Upper lobe of right lung (tissue), 1 donor: Measurements from ENCODE around the gene CRIP2. TPM values are rescaled to one million over a fixed set of nuclear protein-coding genes. Genes with fewer than 3 reads are reported as not detected.

Experiments used
- ATAC-seq: fragments of 200-7000 bp; cut with Tn5 transposase; one replicate; pipeline ENCODE4 v1.9.1; 2020; ENCODE audit warnings: mild to moderate bottlenecking, moderate library complexity
- DNase-seq: peaks from one replicate; pipeline ENCODE4 v3.0.0-alpha.2; 2020
- H3K27ac ChIP-seq: fragments of 200-600 bp; one replicate; pipeline ENCODE4 v1.8.0; 2022
- H3K27me3 ChIP-seq: fragments of 200-600 bp; one replicate; pipeline ENCODE4 v1.8.0; 2022; ENCODE audit warnings: mild to moderate bottlenecking
- H3K36me3 ChIP-seq: fragments of 200-600 bp; one replicate; pipeline ENCODE4 v1.8.0; 2022
- H3K4me1 ChIP-seq: fragments of 200-600 bp; one replicate; pipeline ENCODE4 v1.8.0; 2022
- H3K4me3 ChIP-seq: fragments of 200-600 bp; one replicate; pipeline ENCODE4 v1.8.0; 2022; ENCODE audit warnings: mild to moderate bottlenecking
- H3K9me3 ChIP-seq: fragments of 200-600 bp; one replicate; pipeline ENCODE4 v1.8.0; 2022
- intact Hi-C: fragments of 100-400 bp; cut with DNase I; formaldehyde crosslinking; loops from one replicate; pipeline ENCODE4 v1.11.0; 2022
- total RNA-seq: library from RNA; stranded (reverse); fragmentation: NEBNext Ultra II Directional; extraction: Animal tissue kit (Norgen Biotek cat#: 25700); gene quantifications from one replicate; pipeline ENCODE4 v1.2.1, GENCODE V29; 2021
- TF ChIP-seq, protein P1 (sequence below): fragments of 200-600 bp; IDR thresholded peaks from one replicate; pipeline ENCODE4 v1.8.0; 2022; ENCODE audit warnings: antibody characterized with exemption
- donor health status: DM: no; HTN: yes; CAD: no; lungs with severe emphysema.

CRIP2 gene
- total RNA-seq, 1 donor from 2014 or later: 191 TPM

DNA sequence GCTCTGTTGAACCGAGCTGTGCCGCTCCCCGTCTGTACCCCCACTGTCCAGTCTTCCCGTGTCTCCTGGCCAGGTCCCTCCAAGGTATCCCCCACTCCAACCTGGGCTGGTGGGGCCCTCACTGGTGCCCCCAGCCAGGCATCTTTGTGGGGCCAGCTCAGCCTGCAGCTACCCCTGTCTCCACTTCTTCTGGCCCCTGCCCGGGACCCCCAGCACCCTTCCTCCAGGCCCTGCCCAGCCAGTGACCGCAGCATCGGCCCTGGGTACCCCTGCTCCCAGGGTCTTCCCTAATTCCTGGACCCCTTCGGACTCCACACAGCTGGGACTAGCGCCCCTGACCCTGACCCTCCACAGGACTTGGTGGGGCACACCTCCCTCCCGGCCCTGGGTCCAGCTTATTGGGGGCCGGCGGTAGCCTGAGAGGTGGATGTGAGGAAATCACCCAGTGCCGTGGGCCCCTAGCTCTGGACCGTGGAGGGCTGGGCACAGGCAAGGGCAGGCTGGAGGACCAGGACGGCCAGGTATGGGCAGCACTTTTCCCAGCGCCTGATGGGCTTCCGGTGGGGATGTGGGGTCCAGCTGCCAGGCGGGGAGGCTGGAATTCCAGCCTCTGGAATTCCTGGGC, 8.0 kb downstream of the CRIP2 start:
- Histone ChIP-seq H3K4me3 (no peak overlapping the region), H3K4me1 (peaks cover 66% of the 10 kb centered on the region)

DNA sequence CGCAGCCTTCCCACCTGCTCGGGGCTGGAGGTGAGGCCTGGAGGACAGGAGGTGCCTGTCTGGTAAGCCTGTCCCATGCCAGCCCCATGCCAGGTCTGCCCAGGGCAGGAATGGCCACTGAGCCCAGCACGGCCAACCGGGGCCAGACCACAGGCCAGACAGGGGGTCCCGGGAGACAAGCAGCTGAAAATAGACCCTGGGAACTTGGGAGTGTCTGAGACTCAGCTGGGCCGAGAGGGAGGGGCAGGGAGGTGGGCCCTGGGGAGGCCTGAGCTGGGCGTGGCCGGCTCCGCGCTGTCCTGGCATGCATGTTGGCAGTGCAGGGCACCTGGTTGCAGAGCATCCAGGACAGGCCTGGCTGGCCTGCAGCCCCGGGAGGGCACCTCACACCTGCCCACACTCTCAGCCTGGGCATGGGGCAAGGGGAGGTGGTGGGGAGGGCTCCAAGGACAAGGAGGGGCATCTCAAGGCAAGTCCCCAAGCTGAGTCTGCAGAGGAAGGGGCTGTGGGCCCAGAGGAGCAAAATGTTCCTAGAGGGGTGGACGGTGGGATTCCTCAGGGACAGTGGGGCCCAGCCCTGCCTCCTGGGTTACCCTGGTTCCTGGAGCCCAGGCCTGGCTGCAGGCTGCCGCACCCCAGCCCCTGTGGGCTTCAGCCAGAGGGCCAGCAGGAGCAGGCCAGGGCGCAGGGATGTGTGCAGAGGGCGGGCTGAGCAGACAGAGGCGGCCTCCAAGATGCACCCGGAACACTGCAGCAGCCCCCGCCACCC, 8.9 kb downstream of the CRIP2 start:
- Histone ChIP-seq H3K27me3 (no peaks in the 10 kb centered on the region), H3K27ac (peak overlapping the region; percentile 98), H3K4me3 (no peak overlapping the region), H3K9me3 (no peaks in the 10 kb centered on the region), H3K4me1 (peaks cover 75% of the 10 kb centered on the region), H3K36me3 (no peaks in the 10 kb centered on the region)
- TF ChIP-seq, protein P1, sequence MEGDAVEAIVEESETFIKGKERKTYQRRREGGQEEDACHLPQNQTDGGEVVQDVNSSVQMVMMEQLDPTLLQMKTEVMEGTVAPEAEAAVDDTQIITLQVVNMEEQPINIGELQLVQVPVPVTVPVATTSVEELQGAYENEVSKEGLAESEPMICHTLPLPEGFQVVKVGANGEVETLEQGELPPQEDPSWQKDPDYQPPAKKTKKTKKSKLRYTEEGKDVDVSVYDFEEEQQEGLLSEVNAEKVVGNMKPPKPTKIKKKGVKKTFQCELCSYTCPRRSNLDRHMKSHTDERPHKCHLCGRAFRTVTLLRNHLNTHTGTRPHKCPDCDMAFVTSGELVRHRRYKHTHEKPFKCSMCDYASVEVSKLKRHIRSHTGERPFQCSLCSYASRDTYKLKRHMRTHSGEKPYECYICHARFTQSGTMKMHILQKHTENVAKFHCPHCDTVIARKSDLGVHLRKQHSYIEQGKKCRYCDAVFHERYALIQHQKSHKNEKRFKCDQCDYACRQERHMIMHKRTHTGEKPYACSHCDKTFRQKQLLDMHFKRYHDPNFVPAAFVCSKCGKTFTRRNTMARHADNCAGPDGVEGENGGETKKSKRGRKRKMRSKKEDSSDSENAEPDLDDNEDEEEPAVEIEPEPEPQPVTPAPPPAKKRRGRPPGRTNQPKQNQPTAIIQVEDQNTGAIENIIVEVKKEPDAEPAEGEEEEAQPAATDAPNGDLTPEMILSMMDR: no peak
- intact Hi-C loops: no loop called here
- ATAC-seq: no peak
- DNase-seq: no peak

More for the DNA sequence above, 8.0 kb downstream of the CRIP2 start:
- H3K9me3 ChIP-seq: no peaks in the 10 kb centered on the region
- no peak for ATAC-seq
- no peaks in the 10 kb centered on the region for H3K27me3 ChIP-seq
- peak overlapping the region; percentile 98 for H3K27ac ChIP-seq
- TF ChIP-seq, protein P1: no peak
- intact Hi-C loops: no loop called here
- H3K36me3 ChIP-seq: no peaks in the 10 kb centered on the region
- DNase-seq: no peak

DNA sequence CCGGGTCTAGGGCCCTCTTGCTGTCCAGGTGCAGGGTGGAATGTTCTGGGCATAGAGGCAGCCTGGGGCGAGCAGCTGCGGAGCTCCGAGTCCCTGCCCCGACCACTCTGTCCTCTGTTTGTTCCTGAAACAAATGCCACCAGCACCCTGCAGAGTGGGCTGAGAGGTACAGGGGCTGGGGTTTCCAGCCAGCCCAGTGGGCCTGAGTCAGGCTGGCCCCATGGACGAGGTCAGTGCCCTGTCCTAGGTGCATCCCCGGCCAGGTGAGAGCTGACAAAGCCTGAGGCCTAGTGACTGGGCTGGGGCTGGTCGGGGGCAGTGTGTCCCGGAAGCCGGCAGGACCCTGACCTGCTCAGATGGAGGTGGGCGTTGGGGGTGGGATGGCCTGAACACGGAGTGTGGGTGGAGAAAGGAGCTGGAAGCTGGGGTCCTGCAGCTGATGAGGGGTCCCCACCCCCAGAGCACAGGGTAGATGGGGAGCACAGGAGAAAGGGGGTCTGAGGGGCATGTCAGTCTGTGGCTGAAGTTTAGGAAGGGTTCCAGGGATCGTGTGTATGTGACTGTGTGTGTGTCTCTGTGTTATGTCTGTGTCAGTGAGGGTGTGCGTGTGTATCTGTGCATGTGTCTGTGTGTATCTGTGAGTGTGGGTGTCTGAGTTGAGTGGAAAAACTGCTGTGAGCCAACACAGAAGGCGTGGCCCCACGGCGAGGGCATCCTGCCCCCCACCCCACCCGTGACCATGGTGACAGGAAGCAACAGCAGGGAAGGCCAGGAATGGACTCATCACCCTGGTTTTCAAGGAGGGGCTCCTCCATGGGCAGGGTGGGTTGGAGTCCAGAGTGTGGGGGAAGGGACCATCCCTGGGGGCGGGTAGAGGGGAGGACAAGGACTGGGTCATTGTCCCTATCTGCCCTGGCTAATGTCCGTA, 9.7 kb downstream of the CRIP2 start:
- Histone ChIP-seq H3K36me3 (no peaks in the 10 kb centered on the region), H3K27ac (peak overlapping the region; percentile 47), H3K27me3 (no peaks in the 10 kb centered on the region), H3K4me1 (peaks cover 78% of the 10 kb centered on the region), H3K9me3 (no peaks in the 10 kb centered on the region), H3K4me3 (no peak overlapping the region)
- TF ChIP-seq, protein P1: no peak
- no peak for DNase-seq
- ATAC-seq: no peak
- intact Hi-C loops: no loop called here

DNA sequence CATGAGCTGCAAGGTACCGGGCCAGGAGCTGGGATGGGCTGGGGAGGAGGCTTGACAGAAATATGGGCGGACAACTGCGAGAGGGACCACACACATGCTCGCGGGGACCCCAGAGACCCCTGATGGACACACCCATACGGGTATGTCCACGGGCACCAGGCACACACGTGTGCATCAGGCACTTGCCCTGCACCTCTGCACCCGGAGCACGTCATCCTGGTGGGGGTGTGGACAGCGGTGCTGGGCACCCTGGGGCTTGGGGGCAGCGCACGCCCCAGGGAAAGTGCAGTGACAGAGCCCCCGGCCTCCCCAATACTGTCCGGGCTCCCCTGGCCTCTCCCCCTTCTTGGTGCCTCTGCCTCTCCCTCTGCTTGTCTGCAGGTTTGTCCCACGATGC, 10.4 kb downstream of the CRIP2 start:
- Histone ChIP-seq H3K9me3 (no peaks in the 10 kb centered on the region), H3K36me3 (no peaks in the 10 kb centered on the region), H3K4me3 (no peak overlapping the region), H3K4me1 (peaks cover 77% of the 10 kb centered on the region), H3K27me3 (no peaks in the 10 kb centered on the region), H3K27ac (peak overlapping the region; percentile 91)
- DNase-seq: no peak
- TF ChIP-seq, protein P1: no peak
- intact Hi-C loops: no loop called here
- no peak for ATAC-seq

DNA sequence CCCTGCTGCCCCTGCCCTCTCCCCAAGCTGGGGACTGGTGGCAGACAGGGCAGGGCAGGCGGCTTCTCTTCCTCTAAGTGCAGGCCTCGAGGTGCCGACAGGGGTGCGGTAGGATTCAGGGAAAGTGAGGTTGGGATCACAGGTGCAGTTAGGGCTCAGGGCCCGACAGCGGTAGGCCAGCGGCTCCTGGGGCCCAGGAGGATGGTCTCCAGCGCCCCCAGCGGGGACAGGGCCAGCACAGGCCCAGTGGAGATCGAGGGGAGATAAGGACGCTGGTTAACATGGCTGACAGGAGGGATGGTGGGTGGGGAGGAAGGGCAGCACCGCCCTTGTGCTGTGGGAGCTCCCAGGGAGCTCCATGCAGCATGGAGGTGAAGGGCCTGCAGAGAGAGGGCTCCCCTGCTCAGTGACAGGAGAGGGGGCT, 11.1 kb downstream of the CRIP2 start:
- ATAC-seq (no peak), DNase-seq (no peak)
- Histone ChIP-seq H3K27me3 (no peaks in the 10 kb centered on the region), H3K4me3 (no peak overlapping the region), H3K27ac (peak overlapping the region; percentile 91), H3K9me3 (no peaks in the 10 kb centered on the region), H3K36me3 (no peaks in the 10 kb centered on the region), H3K4me1 (peaks cover 69% of the 10 kb centered on the region)
- intact Hi-C loops: no loop called here
- TF ChIP-seq, protein P1: peak; percentile 45
